Right atrium auricular region (tissue), 2 donors: ENCODE data around the gene PMEPA1. TPM values are rescaled to one million over a fixed set of nuclear protein-coding genes. Genes with fewer than 3 reads are reported as not detected.

ENCODE experiments used
- DNase-seq: peaks from one replicate; pipeline ENCODE4 v3.0.0-alpha.2; 2019; ENCODE audit warnings: low spot score
- H3K27ac ChIP-seq, 2 donors: fragments of 200-600 bp; sonication (generic); 1 replicate in 1 of 2; 2 replicates in 1 of 2; pipeline ENCODE4 v1.5.1; 2016 to 2019
- H3K27me3 ChIP-seq, 2 donors: fragments of 200-600 bp; sonication (generic); one replicate each; pipeline versions ENCODE4 v1.5.1 to v1.6.0; 2017 to 2019
- H3K36me3 ChIP-seq: fragments of 200-600 bp; sonication (generic); one replicate; pipeline ENCODE4 v1.5.1; 2016
- H3K4me1 ChIP-seq, 2 donors: fragments of 200-600 bp; sonication (generic); one replicate each; pipeline versions ENCODE4 v1.5.1 to v1.6.0; 2017 to 2019
- H3K4me3 ChIP-seq, 2 donors: fragments of 200-600 bp; sonication (generic); 1 replicate in 1 of 2; 2 replicates in 1 of 2; pipeline ENCODE4 v1.5.1; 2017 to 2019; ENCODE audit warnings: mild to moderate bottlenecking in 1 of 2, moderate library complexity in 1 of 2
- H3K9me3 ChIP-seq, 2 donors: fragments of 200-600 bp; sonication (generic); one replicate each; pipeline ENCODE4 v1.5.1; 2019
- CTCF ChIP-seq, 2 donors: fragments of 200-600 bp; sonication (generic); IDR thresholded peaks; one replicate each; pipeline ENCODE4 v1.5.1; 2019; ENCODE audit warnings: antibody characterized with exemption in 2 of 2
- total RNA-seq, 2 donors: library from RNA; depleted of rRNA; stranded (reverse); fragments of >200 nt; gene quantifications; one replicate each; pipeline ENCODE4 v1.1.0, GENCODE V29; 2016

PMEPA1 gene
- total RNA-seq, 2 donors from 2014 or later: 12.5 to 16.7 TPM

DNA sequence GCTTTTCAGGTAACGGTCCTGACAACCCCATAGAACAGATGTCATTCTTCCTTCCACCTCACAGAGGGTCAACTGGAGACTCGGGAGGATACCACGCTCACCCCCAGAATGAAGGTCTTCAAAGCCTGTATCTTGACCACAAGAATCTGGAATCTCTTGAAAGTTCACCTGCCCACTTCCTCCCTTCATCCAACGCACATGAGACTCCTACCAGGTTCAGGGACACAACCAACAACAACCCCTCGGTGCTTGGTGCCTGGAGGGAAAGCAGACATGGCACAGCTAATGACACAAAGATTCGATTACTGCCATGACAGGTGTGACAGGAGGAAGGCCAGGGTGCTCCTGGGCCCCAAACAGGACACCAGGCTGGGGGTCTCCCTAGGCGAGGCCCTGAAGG lies 8.2 kb downstream of the PMEPA1 start:
- DNase-seq: no peak
- Histone ChIP-seq H3K9me3 (no peaks in the 10 kb centered on the region), H3K27me3 (no peaks in the 10 kb centered on the region), H3K4me1 (peaks cover 0 to 46% of the 10 kb centered on the region in 2 donors), H3K36me3 (no peaks in the 10 kb centered on the region), H3K4me3 (no peak overlapping the region), H3K27ac (no peak overlapping the region)
- TF ChIP-seq CTCF (IDR thresholded peaks at IDR 0.05): no peak

DNA sequence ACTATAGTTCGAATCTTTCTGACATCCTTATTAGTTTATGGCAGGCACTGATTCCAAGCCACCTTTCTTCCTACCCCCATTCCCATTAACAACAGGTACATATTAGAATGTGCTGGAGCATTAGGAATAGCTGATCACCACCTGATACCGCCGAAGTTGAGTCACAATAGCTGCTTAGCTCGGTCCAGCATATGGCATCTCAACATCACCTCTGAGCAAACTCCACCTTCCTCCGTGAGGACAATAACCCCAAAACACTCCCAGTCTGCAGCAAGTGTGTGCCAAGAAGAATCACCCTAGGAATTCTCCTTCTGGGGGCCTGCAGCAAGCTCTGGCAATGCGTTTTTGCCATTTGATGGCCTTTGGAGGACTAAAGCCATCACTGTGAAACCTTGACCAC lies 8.7 kb downstream of the PMEPA1 start:
- H3K9me3 ChIP-seq: no peaks in the 10 kb centered on the region
- H3K4me3 ChIP-seq: no peak overlapping the region
- no peaks in the 10 kb centered on the region for H3K27me3 ChIP-seq
- H3K36me3 ChIP-seq: no peaks in the 10 kb centered on the region
- peaks cover 0 to 46% of the 10 kb centered on the region in 2 donors for H3K4me1 ChIP-seq
- DNase-seq: no peak
- H3K27ac ChIP-seq: no peak overlapping the region
- no peak for TF ChIP-seq CTCF (IDR thresholded peaks at IDR 0.05)

GRCh38 chr20:57699395-57699794 lies 10.4 kb downstream of the PMEPA1 start:
- no peaks in the 10 kb centered on the region for H3K9me3 ChIP-seq
- DNase-seq: no peak
- H3K27me3 ChIP-seq: no peaks in the 10 kb centered on the region
- peaks cover 0 to 45% of the 10 kb centered on the region in 2 donors for H3K4me1 ChIP-seq
- H3K4me3 ChIP-seq: no peak overlapping the region
- H3K27ac ChIP-seq: no peak overlapping the region
- no peaks in the 10 kb centered on the region for H3K36me3 ChIP-seq
- TF ChIP-seq CTCF (IDR thresholded peaks at IDR 0.05): no peak

- no peak for DNase-seq
- Histone ChIP-seq H3K27ac (no peak overlapping the region), H3K4me1 (peaks cover 0 to 40% of the 10 kb centered on the region in 2 donors), H3K27me3 (no peaks in the 10 kb centered on the region), H3K4me3 (no peak overlapping the region), H3K9me3 (no peaks in the 10 kb centered on the region), H3K36me3 (no peaks in the 10 kb centered on the region)
- TF ChIP-seq CTCF (IDR thresholded peaks at IDR 0.05): no peak
These were observed 10.9 kb downstream of the PMEPA1 start for GRCh38 chr20:57698867-57699275.

DNA sequence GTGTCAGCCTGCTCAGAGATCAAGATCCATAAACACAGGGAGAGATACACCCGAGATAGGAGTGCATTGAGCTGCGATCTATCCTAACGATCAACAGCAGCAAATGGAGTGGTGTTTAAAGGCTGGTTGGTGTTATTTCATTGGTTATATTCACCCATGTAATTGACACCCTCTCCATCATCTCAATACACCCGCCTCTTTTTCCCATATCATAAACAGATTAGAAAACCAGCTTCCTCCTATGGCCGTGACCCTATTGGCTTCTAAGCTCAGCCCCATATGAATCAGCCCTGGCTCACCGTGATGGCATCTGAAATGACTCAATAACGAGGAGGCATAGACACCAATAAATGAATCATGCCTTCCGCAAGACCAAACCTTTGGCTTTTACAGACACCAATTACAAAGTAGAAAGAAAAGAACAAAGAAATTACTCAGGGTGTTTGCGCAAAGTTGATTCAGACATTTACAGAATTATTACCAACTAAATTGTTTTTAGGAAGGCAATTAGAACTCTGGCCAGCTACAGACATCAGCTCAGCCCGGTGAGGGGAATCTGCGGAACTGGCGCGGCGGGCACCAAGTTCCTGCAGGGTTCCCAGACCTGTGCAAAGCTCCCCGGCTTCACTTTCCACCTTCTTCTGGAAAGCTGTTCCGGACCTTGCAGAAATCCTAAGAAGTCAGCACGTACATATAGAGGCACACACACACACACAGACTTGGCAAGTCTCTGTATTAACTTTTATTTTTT lies 11.5 kb downstream of the PMEPA1 start:
- TF ChIP-seq CTCF (IDR thresholded peaks at IDR 0.05): no peak
- H3K27me3 ChIP-seq: no peaks in the 10 kb centered on the region
- H3K27ac ChIP-seq: no peak overlapping the region
- no peaks in the 10 kb centered on the region for H3K9me3 ChIP-seq
- no peak overlapping the region for H3K4me3 ChIP-seq
- DNase-seq: no peak
- H3K4me1 ChIP-seq: peaks cover 0 to 40% of the 10 kb centered on the region in 2 donors
- H3K36me3 ChIP-seq: no peaks in the 10 kb centered on the region

DNA sequence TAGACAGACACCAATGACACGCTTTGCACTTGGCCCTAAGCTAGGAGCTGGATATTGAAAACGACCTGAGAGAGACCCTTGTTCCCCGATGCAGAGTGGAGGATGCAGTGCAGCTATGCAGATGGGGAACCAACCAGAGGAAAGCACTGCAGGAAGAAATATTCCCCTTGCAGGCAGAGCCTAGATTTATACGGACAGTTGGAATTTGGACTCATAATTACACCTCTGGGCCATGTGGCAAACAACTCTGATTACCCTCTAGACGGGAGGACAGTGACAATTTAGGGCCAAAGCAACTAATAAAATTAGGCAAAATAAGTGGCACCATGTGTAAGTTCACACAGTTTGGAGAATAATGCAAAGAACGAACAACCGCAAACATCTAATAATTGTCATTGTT lies 12.3 kb downstream of the PMEPA1 start:
- no peaks in the 10 kb centered on the region for H3K9me3 ChIP-seq
- no peak for TF ChIP-seq CTCF (IDR thresholded peaks at IDR 0.05)
- H3K27ac ChIP-seq: no peak overlapping the region
- DNase-seq: no peak
- H3K4me3 ChIP-seq: no peak overlapping the region
- H3K36me3 ChIP-seq: no peaks in the 10 kb centered on the region
- H3K27me3 ChIP-seq: no peaks in the 10 kb centered on the region
- peaks cover 0 to 47% of the 10 kb centered on the region in 2 donors for H3K4me1 ChIP-seq
